ENCODE results near the gene HNRNPA1L2.
A peak's percentile ranks its signal among the peaks of the same experiment; 100 is the strongest.

DNA sequence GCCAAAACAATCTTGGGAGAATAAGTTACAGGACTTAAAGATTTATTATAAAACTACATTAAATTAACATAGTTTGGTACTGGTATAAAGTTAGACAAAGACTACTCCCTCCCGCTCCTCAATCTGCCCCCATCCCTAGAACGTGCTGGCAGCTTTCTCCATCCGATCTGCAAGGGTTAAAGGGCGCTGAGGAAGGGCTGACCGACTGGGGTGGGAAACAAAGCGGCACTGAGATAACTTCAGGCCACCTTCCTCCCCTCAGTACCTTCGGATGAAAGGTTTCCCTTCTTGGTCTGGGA lies 9.6 kb downstream of the HNRNPA1L2 start:
- TF ChIP-seq ZFP3 (CRISPR knock-in tag; IDR thresholded peaks at IDR 0.05) (peak; percentile 35; the same call in 1 of the 2 replicates), ZC3H10 (CRISPR knock-in tag; IDR thresholded peaks at IDR 0.05) (no peak), CSDC2 (CRISPR knock-in tag; IDR thresholded peaks at IDR 0.05) (no peak), ESRRG (CRISPR knock-in tag; IDR thresholded peaks at IDR 0.05) (peak; percentile 68; the same call in 1 of the 2 replicates), SNAI2 (CRISPR knock-in tag; IDR thresholded peaks at IDR 0.05) (no peak), RARB (CRISPR knock-in tag; IDR thresholded peaks at IDR 0.05) (no peak)
- TF ChIP-seq, protein P1, sequence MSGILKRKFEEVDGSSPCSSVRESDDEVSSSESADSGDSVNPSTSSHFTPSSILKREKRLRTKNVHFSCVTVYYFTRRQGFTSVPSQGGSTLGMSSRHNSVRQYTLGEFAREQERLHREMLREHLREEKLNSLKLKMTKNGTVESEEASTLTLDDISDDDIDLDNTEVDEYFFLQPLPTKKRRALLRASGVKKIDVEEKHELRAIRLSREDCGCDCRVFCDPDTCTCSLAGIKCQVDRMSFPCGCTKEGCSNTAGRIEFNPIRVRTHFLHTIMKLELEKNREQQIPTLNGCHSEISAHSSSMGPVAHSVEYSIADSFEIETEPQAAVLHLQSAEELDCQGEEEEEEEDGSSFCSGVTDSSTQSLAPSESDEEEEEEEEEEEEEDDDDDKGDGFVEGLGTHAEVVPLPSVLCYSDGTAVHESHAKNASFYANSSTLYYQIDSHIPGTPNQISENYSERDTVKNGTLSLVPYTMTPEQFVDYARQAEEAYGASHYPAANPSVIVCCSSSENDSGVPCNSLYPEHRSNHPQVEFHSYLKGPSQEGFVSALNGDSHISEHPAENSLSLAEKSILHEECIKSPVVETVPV (CRISPR knock-in tag; IDR thresholded peaks at IDR 0.05), result 0 out of 2 replicates have a peak, but pooled peaks have one; percentile 56
- TF ChIP-seq, protein P2, sequence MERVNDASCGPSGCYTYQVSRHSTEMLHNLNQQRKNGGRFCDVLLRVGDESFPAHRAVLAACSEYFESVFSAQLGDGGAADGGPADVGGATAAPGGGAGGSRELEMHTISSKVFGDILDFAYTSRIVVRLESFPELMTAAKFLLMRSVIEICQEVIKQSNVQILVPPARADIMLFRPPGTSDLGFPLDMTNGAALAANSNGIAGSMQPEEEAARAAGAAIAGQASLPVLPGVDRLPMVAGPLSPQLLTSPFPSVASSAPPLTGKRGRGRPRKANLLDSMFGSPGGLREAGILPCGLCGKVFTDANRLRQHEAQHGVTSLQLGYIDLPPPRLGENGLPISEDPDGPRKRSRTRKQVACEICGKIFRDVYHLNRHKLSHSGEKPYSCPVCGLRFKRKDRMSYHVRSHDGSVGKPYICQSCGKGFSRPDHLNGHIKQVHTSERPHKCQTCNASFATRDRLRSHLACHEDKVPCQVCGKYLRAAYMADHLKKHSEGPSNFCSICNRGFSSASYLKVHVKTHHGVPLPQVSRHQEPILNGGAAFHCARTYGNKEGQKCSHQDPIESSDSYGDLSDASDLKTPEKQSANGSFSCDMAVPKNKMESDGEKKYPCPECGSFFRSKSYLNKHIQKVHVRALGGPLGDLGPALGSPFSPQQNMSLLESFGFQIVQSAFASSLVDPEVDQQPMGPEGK (CRISPR knock-in tag; IDR thresholded peaks at IDR 0.05; ENCODE audit: borderline replicate concordance), result no peak

All from SK-N-SH treated with all-trans-retinoic acid at 6 μM for 48 hours (cell line).